ENCODE results near the gene MYH10. TPM values are rescaled to one million over a fixed set of nuclear protein-coding genes. Genes with fewer than 3 reads are reported as not detected.

The MYH10 gene
- total and polyA plus RNA-seq, 9 of the 15 experiments (the other 6 are each of a cell fraction or from before 2014, with no cell fraction given) = 16.3 to 95.3 (median 39.7) TPM

DNA sequence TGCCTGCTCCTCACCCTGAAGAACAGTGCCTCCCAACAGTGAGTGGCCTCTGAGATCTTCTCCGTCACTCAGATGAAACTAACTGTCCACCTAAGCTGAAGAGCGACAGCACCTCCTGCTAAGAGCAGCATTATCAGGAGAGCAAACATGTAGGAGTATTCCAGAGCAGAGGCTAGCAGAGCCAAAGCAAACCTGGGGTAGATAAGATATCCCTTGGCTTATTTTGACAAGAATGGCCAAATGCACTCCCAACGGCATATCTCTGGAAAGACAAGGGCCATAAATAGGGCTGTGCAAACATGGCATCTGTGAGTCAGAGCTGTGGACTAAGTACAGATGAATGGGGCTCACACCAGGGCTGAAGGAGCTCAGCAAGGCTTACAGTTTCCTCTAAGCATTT, 98.5 kb downstream of the MYH10 start (continued):
- TF ChIP-seq SIN3A (IDR thresholded peaks at IDR 0.05; ENCODE audit: borderline replicate concordance in 2 of 2, control insufficient read depth in 1 of 2, low read depth in 2 of 2, low read length in 2 of 2) = no peak
- TF ChIP-seq RBM25 (IDR thresholded peaks at IDR 0.05; ENCODE audit: low read depth, low read length, severe bottlenecking) = no peak
- no peak for TF ChIP-seq POLR2AphosphoS2 (IDR thresholded peaks at IDR 0.05; ENCODE audit: low read length)
- peak; percentile 88 for TF ChIP-seq FOXM1 (IDR thresholded peaks at IDR 0.05; ENCODE audit: low read depth)
- no peak for TF ChIP-seq FOXM1 (CRISPR knock-in tag; IDR thresholded peaks at IDR 0.05; ENCODE audit: low read depth)
- TF ChIP-seq ZNF12 (CRISPR knock-in tag; IDR thresholded peaks at IDR 0.05) = no peak
- TF ChIP-seq NFYB (IDR thresholded peaks at IDR 0.05; ENCODE audit: extremely low read depth, insufficient read length) = no peak
- peak; percentile 87 for TF ChIP-seq CCNT2 (IDR thresholded peaks at IDR 0.05; ENCODE audit: borderline replicate concordance, extremely low read depth, insufficient read length, low read depth, low read length)
- no peak for TF ChIP-seq IRF2 (CRISPR knock-in tag; IDR thresholded peaks at IDR 0.05)
- TF ChIP-seq ZKSCAN8 (CRISPR knock-in tag; IDR thresholded peaks at IDR 0.05) = 0 out of 2 replicates have a peak, but pooled peaks have one; percentile 46
- TF ChIP-seq THRAP3 (IDR thresholded peaks at IDR 0.05; ENCODE audit: borderline replicate concordance) = no peak
- TF ChIP-seq ELF2 (CRISPR knock-in tag; IDR thresholded peaks at IDR 0.05) = no peak
- no peak for TF ChIP-seq HMG20A (CRISPR knock-in tag; conservative IDR thresholded peaks at IDR 0.05)
- TF ChIP-seq, protein P1, sequence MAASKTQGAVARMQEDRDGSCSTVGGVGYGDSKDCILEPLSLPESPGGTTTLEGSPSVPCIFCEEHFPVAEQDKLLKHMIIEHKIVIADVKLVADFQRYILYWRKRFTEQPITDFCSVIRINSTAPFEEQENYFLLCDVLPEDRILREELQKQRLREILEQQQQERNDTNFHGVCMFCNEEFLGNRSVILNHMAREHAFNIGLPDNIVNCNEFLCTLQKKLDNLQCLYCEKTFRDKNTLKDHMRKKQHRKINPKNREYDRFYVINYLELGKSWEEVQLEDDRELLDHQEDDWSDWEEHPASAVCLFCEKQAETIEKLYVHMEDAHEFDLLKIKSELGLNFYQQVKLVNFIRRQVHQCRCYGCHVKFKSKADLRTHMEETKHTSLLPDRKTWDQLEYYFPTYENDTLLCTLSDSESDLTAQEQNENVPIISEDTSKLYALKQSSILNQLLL (CRISPR knock-in tag; IDR thresholded peaks at IDR 0.05; ENCODE audit: borderline replicate concordance) = no peak
- no peak for TF ChIP-seq TBP (optimal IDR thresholded peaks at IDR 0.05; ENCODE audit: low read depth, low read length)
- no peak for TF ChIP-seq TAF7 (tag; IDR thresholded peaks at IDR 0.05)
- peak; percentile 82 to 89; a peak in 3 of 4 replicates for TF ChIP-seq TRIM24 (IDR thresholded peaks at IDR 0.05)
- TF ChIP-seq RUNX1 (IDR thresholded peaks at IDR 0.05; ENCODE audit: low read depth) = no peak
- TF ChIP-seq ATF7 (IDR thresholded peaks at IDR 0.05) = peak; percentile 65
- TF ChIP-seq, protein P2, sequence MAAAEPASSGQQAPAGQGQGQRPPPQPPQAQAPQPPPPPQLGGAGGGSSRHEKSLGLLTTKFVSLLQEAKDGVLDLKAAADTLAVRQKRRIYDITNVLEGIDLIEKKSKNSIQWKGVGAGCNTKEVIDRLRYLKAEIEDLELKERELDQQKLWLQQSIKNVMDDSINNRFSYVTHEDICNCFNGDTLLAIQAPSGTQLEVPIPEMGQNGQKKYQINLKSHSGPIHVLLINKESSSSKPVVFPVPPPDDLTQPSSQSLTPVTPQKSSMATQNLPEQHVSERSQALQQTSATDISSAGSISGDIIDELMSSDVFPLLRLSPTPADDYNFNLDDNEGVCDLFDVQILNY (CRISPR knock-in tag; IDR thresholded peaks at IDR 0.05) = no peak
- TF ChIP-seq, protein P3, sequence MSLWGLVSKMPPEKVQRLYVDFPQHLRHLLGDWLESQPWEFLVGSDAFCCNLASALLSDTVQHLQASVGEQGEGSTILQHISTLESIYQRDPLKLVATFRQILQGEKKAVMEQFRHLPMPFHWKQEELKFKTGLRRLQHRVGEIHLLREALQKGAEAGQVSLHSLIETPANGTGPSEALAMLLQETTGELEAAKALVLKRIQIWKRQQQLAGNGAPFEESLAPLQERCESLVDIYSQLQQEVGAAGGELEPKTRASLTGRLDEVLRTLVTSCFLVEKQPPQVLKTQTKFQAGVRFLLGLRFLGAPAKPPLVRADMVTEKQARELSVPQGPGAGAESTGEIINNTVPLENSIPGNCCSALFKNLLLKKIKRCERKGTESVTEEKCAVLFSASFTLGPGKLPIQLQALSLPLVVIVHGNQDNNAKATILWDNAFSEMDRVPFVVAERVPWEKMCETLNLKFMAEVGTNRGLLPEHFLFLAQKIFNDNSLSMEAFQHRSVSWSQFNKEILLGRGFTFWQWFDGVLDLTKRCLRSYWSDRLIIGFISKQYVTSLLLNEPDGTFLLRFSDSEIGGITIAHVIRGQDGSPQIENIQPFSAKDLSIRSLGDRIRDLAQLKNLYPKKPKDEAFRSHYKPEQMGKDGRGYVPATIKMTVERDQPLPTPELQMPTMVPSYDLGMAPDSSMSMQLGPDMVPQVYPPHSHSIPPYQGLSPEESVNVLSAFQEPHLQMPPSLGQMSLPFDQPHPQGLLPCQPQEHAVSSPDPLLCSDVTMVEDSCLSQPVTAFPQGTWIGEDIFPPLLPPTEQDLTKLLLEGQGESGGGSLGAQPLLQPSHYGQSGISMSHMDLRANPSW (CRISPR knock-in tag; IDR thresholded peaks at IDR 0.05) = no peak
- no peak for TF ChIP-seq WHSC1 (IDR thresholded peaks at IDR 0.05; ENCODE audit: low read length)
- no peak for TF ChIP-seq MAFK (IDR thresholded peaks at IDR 0.05; ENCODE audit: low read length)
- no peak for TF ChIP-seq SIRT6 (IDR thresholded peaks at IDR 0.05; ENCODE audit: low read depth, low read length)
- TF ChIP-seq SMAD1 (IDR thresholded peaks at IDR 0.05; ENCODE audit: low read depth, low read length, partially characterized antibody) = peak; percentile 53
- no peak for TF ChIP-seq L3MBTL2 (IDR thresholded peaks at IDR 0.05)
- no peak; the same call in 1 of the 2 replicates for TF ChIP-seq JUN (IDR thresholded peaks at IDR 0.05; ENCODE audit: borderline replicate concordance, low read depth, low read length)
- TF ChIP-seq JUN (CRISPR knock-in tag; IDR thresholded peaks at IDR 0.05; ENCODE audit: borderline replicate concordance) = no peak

All from K562 (cell line).